ENCODE results near the gene SRD5A3.
"Not testable (repeated sequence)": the region's sequence is repeated elsewhere in the genome, so short reads cannot be mapped to it uniquely, and the experiment has no call there.

The SRD5A3 gene

GRCh38 chr4:55352726-55353125 lies 6.7 kb downstream of the SRD5A3 start:
- TF ChIP-seq CTCF (IDR thresholded peaks at IDR 0.05; ENCODE audit: low read depth, low read length, missing control alignments) = no peak
- DNase-seq (ENCODE audit: extremely low read depth, low read depth) = no peak
- H3K4me3 ChIP-seq (replicated peaks; ENCODE audit: low read depth, low read length) = no peak overlapping the region

- not testable (repeated sequence) for H3K4me3 ChIP-seq (replicated peaks; ENCODE audit: low read depth, low read length); DNase-seq (ENCODE audit: extremely low read depth, low read depth)
These were observed 7.2 kb downstream of the SRD5A3 start for GRCh38 chr4:55353228-55353747.

- no peak for TF ChIP-seq CTCF (IDR thresholded peaks at IDR 0.05; ENCODE audit: low read depth, low read length, missing control alignments)
- no peak for DNase-seq (ENCODE audit: extremely low read depth, low read depth)
- H3K4me3 ChIP-seq (replicated peaks; ENCODE audit: low read depth, low read length) = no peak overlapping the region
These were observed 8.6 kb downstream of the SRD5A3 start for GRCh38 chr4:55354648-55355047.

- no peak overlapping the region for H3K4me3 ChIP-seq (replicated peaks; ENCODE audit: low read depth, low read length)
- no peak for DNase-seq (ENCODE audit: extremely low read depth, low read depth)
- no peak for TF ChIP-seq CTCF (IDR thresholded peaks at IDR 0.05; ENCODE audit: low read depth, low read length, missing control alignments)
These were observed 9.5 kb downstream of the SRD5A3 start for GRCh38 chr4:55355555-55355954.

- no peak for DNase-seq (ENCODE audit: extremely low read depth, low read depth)
- H3K4me3 ChIP-seq (replicated peaks; ENCODE audit: low read depth, low read length) = no peak overlapping the region
- TF ChIP-seq CTCF (IDR thresholded peaks at IDR 0.05; ENCODE audit: low read depth, low read length, missing control alignments) = no peak
These were observed 11.0 kb downstream of the SRD5A3 start for GRCh38 chr4:55356991-55357461.

- no peak for TF ChIP-seq CTCF (IDR thresholded peaks at IDR 0.05; ENCODE audit: low read depth, low read length, missing control alignments)
- H3K4me3 ChIP-seq (replicated peaks; ENCODE audit: low read depth, low read length) = no peak overlapping the region
- DNase-seq (ENCODE audit: extremely low read depth, low read depth) = no peak
These were observed 12.2 kb downstream of the SRD5A3 start for GRCh38 chr4:55358246-55358645.

- TF ChIP-seq CTCF (IDR thresholded peaks at IDR 0.05; ENCODE audit: low read depth, low read length, missing control alignments) = no peak
- H3K4me3 ChIP-seq (replicated peaks; ENCODE audit: low read depth, low read length) = no peak overlapping the region
- DNase-seq (ENCODE audit: extremely low read depth, low read depth) = no peak
These were observed 12.6 kb downstream of the SRD5A3 start for GRCh38 chr4:55358668-55359067.

Data from HFF-Myc (cell line).